Activated effector memory CD4-positive, alpha-beta T cell treated with anti-CD3 and anti-CD28 coated beads, Interleukin-2, amount 50 U/mL, for 16 hours (primary cell): ENCODE data around the gene TFF3.

Source experiments
- DNase-seq: peaks from one replicate; pipeline ENCODE4 v3.0.0-alpha.2; 2020

Gene TFF3

GRCh38 chr21:42287193-42288083, 27.8 kb downstream of the TFF3 start:
- DNase-seq, result no peak

- no peak for DNase-seq
Observed at GRCh38 chr21:42286416-42286815, 28.8 kb downstream of the TFF3 start.

GRCh38 chr21:42285569-42286245, 29.5 kb downstream of the TFF3 start:
- no peak for DNase-seq

- no peak for DNase-seq
Observed at GRCh38 chr21:42282715-42283114, 32.5 kb downstream of the TFF3 start.

- no peak for DNase-seq
Observed at GRCh38 chr21:42282021-42282420, 33.2 kb downstream of the TFF3 start.

- DNase-seq, result no peak
Observed at GRCh38 chr21:42281181-42281680, 34.0 kb downstream of the TFF3 start.

GRCh38 chr21:42280356-42281180, 34.6 kb downstream of the TFF3 start:
- DNase-seq, result no peak

- DNase-seq, result no peak
Observed at GRCh38 chr21:42279888-42280287, 35.3 kb downstream of the TFF3 start.

- no peak for DNase-seq
Observed at GRCh38 chr21:42279341-42279871, 35.8 kb downstream of the TFF3 start.

- no peak for DNase-seq
Observed at GRCh38 chr21:42278451-42279149, 36.6 kb downstream of the TFF3 start.

GRCh38 chr21:42277593-42277992, 37.6 kb downstream of the TFF3 start:
- no peak for DNase-seq

- DNase-seq, result no peak
Observed at GRCh38 chr21:42276526-42277154, 38.6 kb downstream of the TFF3 start.

- no peak for DNase-seq
Observed at GRCh38 chr21:42276076-42276475, 39.1 kb downstream of the TFF3 start.

- DNase-seq, result no peak
Observed at GRCh38 chr21:42272984-42273600, 42.1 kb downstream of the TFF3 start.

- no peak for DNase-seq
Observed at GRCh38 chr21:42272109-42272962, 42.9 kb downstream of the TFF3 start.

GRCh38 chr21:42271065-42271464, 44.1 kb downstream of the TFF3 start:
- no peak for DNase-seq

- no peak for DNase-seq
Observed at GRCh38 chr21:42269386-42269785, 45.8 kb downstream of the TFF3 start.

GRCh38 chr21:42266971-42267556, 48.1 kb downstream of the TFF3 start:
- DNase-seq, result no peak

- DNase-seq, result no peak
Observed at GRCh38 chr21:42265231-42265812, 49.9 kb downstream of the TFF3 start.
